Neural progenitor cell (in vitro differentiated cells): ENCODE measurements around the gene MRPS16.

ENCODE experiments used
- CTCF ChIP-seq: fragments of 200-600 bp; sonication (generic); IDR thresholded peaks from 2 replicates; pipeline ENCODE4 v1.5.1; 2017; ENCODE audit warnings: antibody characterized with exemption, mild to moderate bottlenecking
- EZH2phosphoT487 ChIP-seq: fragments of 200-600 bp; sonication (generic); IDR thresholded peaks from 2 replicates; pipeline ENCODE4 v1.6.1; 2017; ENCODE audit warnings: antibody characterized with exemption

- no peak for TF ChIP-seq CTCF
- TF ChIP-seq EZH2phosphoT487 = no peak
Observed at GRCh38 chr10:73247509-73248258, 4.8 kb downstream of the MRPS16 start.
